AG09309 (cell line): ENCODE data around the gene STARD4.

ENCODE experiments used
- DNase-seq: peaks from one replicate; pipeline ENCODE4 v3.0.0-alpha.2; 2010; ENCODE audit warnings: low read depth
- H3K4me3 ChIP-seq: 2 replicates; pipeline ENCODE4 v1.5.1; 2011; ENCODE audit warnings: mild to moderate bottlenecking, low read depth, low read length, moderate library complexity; ENCODE audit not compliant: control insufficient read depth
- CTCF ChIP-seq: IDR thresholded peaks from 2 replicates; pipeline ENCODE4 v1.5.1; 2011; ENCODE audit warnings: mild to moderate bottlenecking, low read depth, low read length, inconsistent platforms; ENCODE audit not compliant: insufficient read depth, control insufficient read depth; ENCODE audit errors: missing control alignments

Gene STARD4

GRCh38 chr5:111469293-111469896, 42.9 kb downstream of the STARD4 start:
- DNase-seq, result no peak
- no peak overlapping the region for H3K4me3 ChIP-seq
- TF ChIP-seq CTCF, result no peak

DNA sequence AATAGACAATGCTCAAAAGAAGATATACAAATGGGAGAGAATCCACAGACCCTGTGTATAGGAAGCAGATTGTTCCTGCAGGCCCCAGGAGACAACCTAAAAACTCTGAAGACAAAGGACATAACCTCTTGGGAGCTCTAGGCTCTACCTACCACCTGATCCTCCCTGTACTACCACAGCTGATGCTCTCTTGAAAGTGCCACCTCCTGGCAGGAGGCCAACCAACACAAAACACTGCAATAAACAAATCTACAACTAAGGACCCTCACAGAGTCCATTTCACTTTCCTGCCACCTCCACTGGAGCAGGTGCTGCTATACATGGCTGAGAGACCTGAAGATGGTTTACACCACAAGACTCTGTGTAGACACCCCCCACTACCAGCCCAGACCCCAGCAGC, 49.0 kb downstream of the STARD4 start:
- DNase-seq, result no peak
- no peak for TF ChIP-seq CTCF
- H3K4me3 ChIP-seq, result no peak overlapping the region

DNA sequence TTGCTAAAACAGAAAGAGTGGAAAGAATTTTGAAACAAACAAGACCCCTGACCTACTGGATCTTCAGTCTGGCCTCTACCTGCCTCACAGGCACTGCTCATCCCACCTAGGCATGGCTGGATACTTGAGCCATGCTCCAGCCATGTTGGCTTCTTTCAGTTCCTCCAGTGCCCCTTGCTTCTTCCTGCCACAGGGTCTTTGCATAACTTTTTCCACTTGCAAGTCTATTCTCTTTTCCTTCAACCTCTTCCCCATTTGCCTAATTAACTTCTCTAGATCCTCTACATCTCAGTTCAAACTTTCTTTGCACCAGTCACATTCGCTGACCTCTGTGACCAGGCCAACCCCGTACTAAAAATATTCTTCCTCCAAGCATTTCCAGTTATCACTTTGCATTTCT, 50.4 kb downstream of the STARD4 start:
- no peak for DNase-seq
- no peak for TF ChIP-seq CTCF
- no peak overlapping the region for H3K4me3 ChIP-seq

DNA sequence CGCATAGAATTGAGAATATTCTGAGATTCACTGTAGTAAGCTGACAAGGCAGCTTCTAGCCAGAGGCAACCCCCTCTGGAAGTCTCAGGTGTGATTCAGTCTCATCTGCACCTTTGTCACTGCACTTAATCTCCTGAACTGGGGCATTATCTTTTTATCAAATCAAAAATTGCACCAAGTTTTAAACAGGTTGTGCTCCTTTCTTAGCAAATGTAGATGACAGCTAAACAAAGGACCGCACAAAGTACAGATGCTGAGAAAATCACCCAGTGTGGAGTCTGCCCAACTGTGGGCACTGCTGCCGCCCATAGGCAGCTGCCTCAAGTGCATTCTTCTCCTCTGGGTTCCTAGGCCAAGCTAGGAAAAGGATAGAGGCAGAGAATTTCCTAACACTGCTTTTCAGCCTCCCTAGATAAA, 51.1 kb downstream of the STARD4 start:
- no peak for DNase-seq

DNA sequence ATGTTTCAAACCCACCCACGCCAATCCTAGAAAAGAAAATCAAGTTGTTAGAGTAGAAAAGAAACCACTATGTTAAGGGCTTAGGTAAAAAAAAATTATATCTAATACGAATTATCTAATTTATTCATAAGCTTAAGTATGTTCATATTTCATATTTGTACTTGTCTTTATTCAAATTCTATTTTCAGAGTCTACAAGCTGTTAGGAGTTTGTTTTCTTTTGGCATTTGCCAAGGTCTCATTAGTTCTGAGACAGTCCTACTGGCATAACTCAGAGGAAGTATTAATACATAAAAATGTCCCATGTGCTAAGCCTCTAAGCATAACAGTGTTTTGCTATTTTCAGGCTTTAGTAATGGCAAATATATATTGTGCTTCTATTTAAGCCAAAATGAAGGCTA, 57.6 kb downstream of the STARD4 start:
- no peak for DNase-seq
- TF ChIP-seq CTCF, result no peak
- H3K4me3 ChIP-seq, result no peak overlapping the region

More for the DNA sequence above, 51.1 kb downstream of the STARD4 start:
- TF ChIP-seq CTCF, result peak; percentile 92
- no peak overlapping the region for H3K4me3 ChIP-seq

- no peak for TF ChIP-seq CTCF
- no peak overlapping the region for H3K4me3 ChIP-seq
- DNase-seq, result peak; percentile 14
These were observed 58.1 kb downstream of the STARD4 start for GRCh38 chr5:111454198-111454622.

GRCh38 chr5:111453747-111454146, 58.6 kb downstream of the STARD4 start:
- DNase-seq, result peak; percentile 10
- TF ChIP-seq CTCF, result no peak
- H3K4me3 ChIP-seq, result no peak overlapping the region
